SK-N-MC (cell line): Measurements from ENCODE around the gene CXCR3.

Experiments used
- EZH2 ChIP-seq: fragments of 200-600 bp; sonication (generic); IDR thresholded peaks from one replicate; pipeline ENCODE4 v1.6.1; 2017; ENCODE audit warnings: antibody characterized with exemption
- POLR2AphosphoS5 ChIP-seq: IDR thresholded peaks from 2 replicates; pipeline ENCODE4 v1.6.1; 2012; ENCODE audit warnings: mild to moderate bottlenecking, low read depth, low read length, borderline replicate concordance

DNA sequence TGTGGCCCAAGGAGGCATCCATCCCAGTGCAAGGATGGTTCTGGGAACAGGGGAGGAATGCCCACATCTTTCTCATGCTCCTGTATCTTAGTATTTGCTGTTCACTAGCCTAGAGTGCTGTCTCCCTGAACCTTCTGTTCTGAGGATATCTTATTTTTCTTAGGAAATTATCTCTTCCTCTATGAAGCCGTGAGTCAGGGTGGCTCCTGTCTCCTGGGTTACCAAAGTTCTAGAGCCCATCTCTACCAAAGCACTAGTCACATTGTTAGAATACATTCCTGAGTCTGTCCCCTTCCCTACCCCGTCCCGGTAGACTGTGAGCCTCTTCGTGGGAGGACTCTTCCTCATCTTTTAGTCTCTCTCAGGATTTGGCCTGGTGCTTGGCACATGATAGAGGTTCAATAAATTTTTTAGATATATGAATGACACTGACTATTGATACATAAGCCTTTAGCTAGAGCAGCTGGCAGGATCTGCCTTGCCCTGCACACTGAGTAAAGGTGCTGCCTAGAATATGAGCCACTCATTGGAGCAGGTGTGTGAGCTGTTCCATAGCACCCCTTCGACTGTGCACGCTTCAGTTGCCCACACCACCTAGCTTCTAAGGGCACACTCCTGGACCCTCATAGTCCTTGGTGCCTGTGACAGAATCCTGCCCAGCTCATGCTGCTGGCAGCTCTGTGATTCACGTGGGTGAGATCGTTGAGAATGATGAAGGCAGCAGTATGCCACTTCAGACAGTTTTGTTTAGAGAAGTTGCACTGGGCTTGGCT is 13.3 kb downstream of the CXCR3 start:
- TF ChIP-seq EZH2 (no peak), POLR2AphosphoS5 (no peak)
